Vagina (tissue), 2 donors: ENCODE results near the gene SPECC1L. TPM values are rescaled to one million over a fixed set of nuclear protein-coding genes. Genes with fewer than 3 reads are reported as not detected.
"Not testable (repeated sequence)": the region's sequence is repeated elsewhere in the genome, so short reads cannot be mapped to it uniquely, and the experiment has no call there.

ENCODE experiments used
- DNase-seq, 2 donors: peaks; one replicate each; pipeline ENCODE4 v3.0.0-alpha.2; 2017; ENCODE audit errors: extremely low spot score in 2 of 2
- H3K27ac ChIP-seq: fragments of 200-600 bp; sonication (generic); one replicate; pipeline ENCODE4 v1.5.1; 2019
- H3K27me3 ChIP-seq: fragments of 200-600 bp; sonication (generic); one replicate; pipeline ENCODE4 v1.5.1; 2019
- H3K36me3 ChIP-seq, 2 donors: fragments of 200-600 bp; sonication (generic); one replicate each; pipeline ENCODE4 v1.5.1; 2017 to 2019
- H3K4me1 ChIP-seq: fragments of 200-600 bp; sonication (generic); one replicate; pipeline ENCODE4 v1.5.1; 2019
- H3K4me3 ChIP-seq, 2 donors: fragments of 200-600 bp; sonication (generic); 1 replicate in 1 of 2; 2 replicates in 1 of 2; pipeline ENCODE4 v1.5.1; 2016 to 2019
- H3K9me3 ChIP-seq: fragments of 200-600 bp; sonication (generic); one replicate; pipeline ENCODE4 v1.5.1; 2019
- POLR2A ChIP-seq, 2 donors: fragments of 450-650 bp; IDR thresholded peaks; one replicate each; pipeline ENCODE4 v1.6.1; 2017; ENCODE audit warnings: antibody characterized with exemption in 2 of 2, mild to moderate bottlenecking in 2 of 2, moderate library complexity in 2 of 2
- POLR2AphosphoS5 ChIP-seq, 2 donors: sonication (generic); formaldehyde crosslinking; IDR thresholded peaks; one replicate each; pipeline ENCODE4 v1.9.0; 2017; ENCODE audit warnings: antibody characterized with exemption in 2 of 2, mild to moderate bottlenecking in 2 of 2, low read depth in 1 of 2; ENCODE audit not compliant: insufficient read depth in 1 of 2
- intact Hi-C: fragments of 100-400 bp; cut with DNase I; formaldehyde crosslinking; loops from one replicate; pipeline ENCODE4 v1.15.1; 2023
- total RNA-seq: library from RNA; depleted of rRNA; stranded (reverse); fragments of >200 nt; gene quantifications from one replicate; pipeline ENCODE4 v1.2.3, GENCODE V29; 2016
- TF ChIP-seq, protein P1 (sequence below), 3 experiments: fragments of 450-650 bp in 2 of 3; fragments of 200-600 bp in 1 of 3; sonication (generic) in 1 of 3; IDR thresholded peaks; one replicate each; pipeline ENCODE4 v1.5.1; 2017 to 2019; ENCODE audit warnings: antibody characterized with exemption in 3 of 3, mild to moderate bottlenecking in 2 of 3, moderate library complexity in 2 of 3

Gene SPECC1L
- total RNA-seq, 1 donor from 2014 or later: 38.8 TPM

- no peak overlapping the region for H3K27ac ChIP-seq
Observed at GRCh38 chr22:24233816-24234215, 36.8 kb upstream of the SPECC1L start.

GRCh38 chr22:24235315-24235714 lies 35.3 kb upstream of the SPECC1L start:
- H3K4me3 ChIP-seq: no peak overlapping the region
- TF ChIP-seq POLR2A (IDR thresholded peaks at IDR 0.05) (no peak), POLR2AphosphoS5 (IDR thresholded peaks at IDR 0.05; ENCODE audit: insufficient read depth in 1 of 2, low read depth in 1 of 2) (no peak)
- TF ChIP-seq, protein P1, sequence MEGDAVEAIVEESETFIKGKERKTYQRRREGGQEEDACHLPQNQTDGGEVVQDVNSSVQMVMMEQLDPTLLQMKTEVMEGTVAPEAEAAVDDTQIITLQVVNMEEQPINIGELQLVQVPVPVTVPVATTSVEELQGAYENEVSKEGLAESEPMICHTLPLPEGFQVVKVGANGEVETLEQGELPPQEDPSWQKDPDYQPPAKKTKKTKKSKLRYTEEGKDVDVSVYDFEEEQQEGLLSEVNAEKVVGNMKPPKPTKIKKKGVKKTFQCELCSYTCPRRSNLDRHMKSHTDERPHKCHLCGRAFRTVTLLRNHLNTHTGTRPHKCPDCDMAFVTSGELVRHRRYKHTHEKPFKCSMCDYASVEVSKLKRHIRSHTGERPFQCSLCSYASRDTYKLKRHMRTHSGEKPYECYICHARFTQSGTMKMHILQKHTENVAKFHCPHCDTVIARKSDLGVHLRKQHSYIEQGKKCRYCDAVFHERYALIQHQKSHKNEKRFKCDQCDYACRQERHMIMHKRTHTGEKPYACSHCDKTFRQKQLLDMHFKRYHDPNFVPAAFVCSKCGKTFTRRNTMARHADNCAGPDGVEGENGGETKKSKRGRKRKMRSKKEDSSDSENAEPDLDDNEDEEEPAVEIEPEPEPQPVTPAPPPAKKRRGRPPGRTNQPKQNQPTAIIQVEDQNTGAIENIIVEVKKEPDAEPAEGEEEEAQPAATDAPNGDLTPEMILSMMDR (IDR thresholded peaks at IDR 0.05): no peak
- no peak for DNase-seq
- H3K27ac ChIP-seq: no peak overlapping the region
- no peaks in the 10 kb centered on the region for H3K9me3 ChIP-seq
- H3K4me1 ChIP-seq: peaks cover 6% of the 10 kb centered on the region
- H3K36me3 ChIP-seq: peaks cover 0 to 7% of the 10 kb centered on the region in 2 donors
- H3K27me3 ChIP-seq: no peaks in the 10 kb centered on the region
- intact Hi-C loops: no loop called here

More at GRCh38 chr22:24233816-24234215, 36.8 kb upstream of the SPECC1L start:
- peaks cover 0 to 7% of the 10 kb centered on the region in 2 donors for H3K36me3 ChIP-seq
- H3K9me3 ChIP-seq: no peaks in the 10 kb centered on the region
- H3K27me3 ChIP-seq: no peaks in the 10 kb centered on the region
- TF ChIP-seq, protein P1 (IDR thresholded peaks at IDR 0.05): no peak
- TF ChIP-seq POLR2A (IDR thresholded peaks at IDR 0.05): no peak
- TF ChIP-seq POLR2AphosphoS5 (IDR thresholded peaks at IDR 0.05; ENCODE audit: insufficient read depth in 1 of 2, low read depth in 1 of 2): no peak
- intact Hi-C loops: no loop called here
- peaks cover 3% of the 10 kb centered on the region for H3K4me1 ChIP-seq
- no peak overlapping the region for H3K4me3 ChIP-seq
- no peak for DNase-seq

- Histone ChIP-seq H3K27me3 (no peaks in the 10 kb centered on the region), H3K9me3 (no peaks in the 10 kb centered on the region), H3K4me1 (peaks cover 11% of the 10 kb centered on the region), H3K27ac (no peak overlapping the region), H3K36me3 (peaks cover 0 to 7% of the 10 kb centered on the region in 2 donors), H3K4me3 (no peak overlapping the region)
- intact Hi-C loops: no loop called here
- no peak for TF ChIP-seq POLR2AphosphoS5 (IDR thresholded peaks at IDR 0.05; ENCODE audit: insufficient read depth in 1 of 2, low read depth in 1 of 2)
- TF ChIP-seq POLR2A (IDR thresholded peaks at IDR 0.05): no peak
- TF ChIP-seq, protein P1 (IDR thresholded peaks at IDR 0.05): no peak
- no peak for DNase-seq
Observed at GRCh38 chr22:24236656-24237055, 34.0 kb upstream of the SPECC1L start.

GRCh38 chr22:24238101-24238694 lies 32.4 kb upstream of the SPECC1L start:
- intact Hi-C loops: not testable (repeated sequence)

DNA sequence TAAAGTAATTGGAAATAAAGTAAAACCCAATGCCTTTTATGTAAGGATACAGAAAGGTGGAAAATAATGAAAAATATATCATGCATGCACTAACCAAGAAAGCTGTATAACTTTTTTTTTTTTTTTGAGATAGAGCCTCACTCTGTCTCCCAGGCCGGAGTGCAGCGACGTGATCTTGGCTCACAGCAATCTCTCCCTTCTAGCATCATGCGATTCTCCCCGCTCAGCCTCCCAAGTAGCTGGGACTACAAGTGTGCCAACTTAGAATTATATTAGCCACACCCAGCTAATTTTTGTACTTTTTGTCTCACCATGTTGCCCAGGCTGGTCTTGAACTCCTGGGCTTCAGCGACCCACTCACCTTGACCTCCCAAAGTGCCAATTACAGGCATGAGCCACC lies 30.2 kb upstream of the SPECC1L start:
- no peak for TF ChIP-seq POLR2A (IDR thresholded peaks at IDR 0.05)
- no peak for TF ChIP-seq POLR2AphosphoS5 (IDR thresholded peaks at IDR 0.05; ENCODE audit: insufficient read depth in 1 of 2, low read depth in 1 of 2)
- TF ChIP-seq, protein P1 (IDR thresholded peaks at IDR 0.05): no peak
- Histone ChIP-seq H3K27ac (no peak overlapping the region), H3K36me3 (no peaks in the 10 kb centered on the region), H3K4me3 (no peak overlapping the region), H3K9me3 (no peaks in the 10 kb centered on the region), H3K27me3 (no peaks in the 10 kb centered on the region), H3K4me1 (peaks cover 39% of the 10 kb centered on the region)
- intact Hi-C loops: no loop called here
- DNase-seq: no peak

More at GRCh38 chr22:24238101-24238694, 32.4 kb upstream of the SPECC1L start:
- not testable (repeated sequence) for H3K27me3 ChIP-seq, H3K36me3 ChIP-seq, H3K27ac ChIP-seq, H3K9me3 ChIP-seq, H3K4me3 ChIP-seq, DNase-seq
- H3K4me1 ChIP-seq: peaks cover 23% of the 10 kb centered on the region

DNA sequence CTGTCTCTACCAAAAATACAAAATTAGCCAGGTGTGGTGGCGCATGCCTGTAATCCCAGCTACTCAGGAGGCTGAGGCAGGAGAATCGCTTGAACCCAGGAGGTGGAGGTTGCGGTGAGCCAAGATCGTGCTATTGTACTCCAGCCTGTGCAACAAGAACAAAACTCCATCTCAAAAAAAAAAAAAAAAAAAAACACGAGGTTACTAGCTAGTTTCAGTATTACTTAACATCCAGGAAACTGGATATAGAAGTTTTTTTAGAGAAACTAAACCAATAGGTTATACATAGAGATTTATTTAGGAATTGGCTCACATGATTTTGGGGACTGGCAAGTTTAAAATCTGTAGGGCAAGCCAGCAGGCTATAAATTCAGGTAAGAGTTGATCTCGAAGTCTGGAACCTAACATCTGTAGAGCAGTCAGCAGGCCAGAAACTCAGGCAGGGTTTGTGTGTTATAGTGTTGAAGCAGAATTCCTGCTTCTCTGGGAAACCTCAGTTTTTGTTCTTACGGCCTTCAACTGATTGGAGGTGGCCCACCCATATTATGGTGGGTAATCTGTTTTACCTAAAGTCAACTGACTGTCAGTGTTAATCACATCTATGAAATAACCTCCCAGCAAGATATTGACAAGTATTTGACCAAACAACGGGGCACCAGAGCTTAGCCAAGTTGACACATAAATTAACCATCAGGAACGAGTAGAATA lies 29.5 kb upstream of the SPECC1L start:
- intact Hi-C loops, DNase-seq, H3K27ac ChIP-seq, H3K27me3 ChIP-seq, H3K9me3 ChIP-seq, H3K4me3 ChIP-seq, H3K36me3 ChIP-seq: not testable (repeated sequence)
- peaks cover 47% of the 10 kb centered on the region for H3K4me1 ChIP-seq
